HG03175 (cell line): ENCODE measurements around the gene ZNF335.
"Not testable (repeated sequence)": the region's sequence is repeated elsewhere in the genome, so short reads cannot be mapped to it uniquely, and the experiment has no call there.

ENCODE experiments used
- ATAC-seq: cut with Tn5 transposase; IDR thresholded peaks from one replicate; pipeline ENCODE4 v1.9.1; 2021; ENCODE audit warnings: mild to moderate bottlenecking, moderate library complexity; ENCODE audit not compliant: unreplicated experiment

The ZNF335 gene

GRCh38 chr20:45938727-45939438 lies 33.1 kb downstream of the ZNF335 start:
- no peak for ATAC-seq

- ATAC-seq, result no peak
Observed at GRCh38 chr20:45937765-45938164, 34.2 kb downstream of the ZNF335 start.

GRCh38 chr20:45935416-45936046 lies 36.5 kb downstream of the ZNF335 start:
- no peak for ATAC-seq

- ATAC-seq, result peak; percentile 74
Observed at GRCh38 chr20:45934586-45935415, 37.2 kb downstream of the ZNF335 start, which contains the start of gene PCIF1. TSS of gene PCIF1 (plus strand) at chr20:45934683. CDS start at chr20:45939000, 4,317 bp downstream.

GRCh38 chr20:45934046-45934585 lies 37.9 kb downstream of the ZNF335 start:
- ATAC-seq, result peak; percentile 23

GRCh38 chr20:45933266-45934045 lies 38.5 kb downstream of the ZNF335 start:
- ATAC-seq, result no peak

GRCh38 chr20:45931680-45932079 lies 40.3 kb downstream of the ZNF335 start:
- ATAC-seq, result not testable (repeated sequence)

- no peak for ATAC-seq
Observed at GRCh38 chr20:45927071-45927878, 44.7 kb downstream of the ZNF335 start.

GRCh38 chr20:45926731-45927070 lies 45.3 kb downstream of the ZNF335 start:
- no peak for ATAC-seq

GRCh38 chr20:45925821-45926506 lies 46.0 kb downstream of the ZNF335 start:
- no peak for ATAC-seq

GRCh38 chr20:45924391-45925261 lies 47.4 kb downstream of the ZNF335 start:
- no peak for ATAC-seq

- no peak for ATAC-seq
Observed at GRCh38 chr20:45921337-45922189, 50.4 kb downstream of the ZNF335 start.

- no peak for ATAC-seq
Observed at GRCh38 chr20:45920462-45921336, 51.3 kb downstream of the ZNF335 start.

- no peak for ATAC-seq
Observed at GRCh38 chr20:45919542-45920399, 52.2 kb downstream of the ZNF335 start.

GRCh38 chr20:45918779-45919537 lies 53.0 kb downstream of the ZNF335 start:
- ATAC-seq, result no peak
